ENCODE data around the gene VCL.

The VCL gene

DNA sequence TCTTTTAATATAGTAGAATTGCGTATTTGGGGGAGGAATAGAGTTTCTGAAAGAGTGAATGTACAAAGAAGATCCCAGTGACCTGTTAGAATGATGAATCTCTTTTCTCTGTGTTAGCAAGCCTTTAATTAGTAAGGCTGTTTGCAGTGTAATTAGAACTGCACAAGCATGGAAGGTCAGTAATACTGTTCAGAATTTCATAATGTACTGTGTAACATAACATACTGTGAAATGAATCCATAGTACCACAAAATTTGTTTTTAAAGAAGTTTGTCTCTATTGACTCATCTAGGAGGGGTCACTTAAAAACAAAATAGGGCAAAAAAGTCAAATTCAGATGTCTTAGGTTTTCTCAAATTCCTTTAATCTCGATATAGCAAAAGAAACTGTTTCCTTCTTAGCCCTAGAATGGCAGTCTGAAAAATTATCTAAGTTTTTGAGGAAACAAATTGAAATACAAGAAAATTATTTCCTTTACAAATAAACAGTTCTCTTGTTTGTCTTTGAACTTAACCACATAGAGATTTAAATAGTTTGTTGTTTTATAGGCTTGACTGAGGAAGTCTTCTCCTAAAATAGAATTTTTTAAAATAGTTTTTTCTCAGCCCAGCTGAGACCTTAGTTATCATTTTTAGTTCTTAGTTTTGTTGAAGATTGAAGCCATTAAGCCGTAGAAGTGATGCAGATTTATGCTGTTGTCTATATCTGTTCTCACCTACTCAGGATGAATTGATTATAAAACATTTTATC, 165.6 kb downstream of the VCL start:
- no peak for DNase-seq

DNA sequence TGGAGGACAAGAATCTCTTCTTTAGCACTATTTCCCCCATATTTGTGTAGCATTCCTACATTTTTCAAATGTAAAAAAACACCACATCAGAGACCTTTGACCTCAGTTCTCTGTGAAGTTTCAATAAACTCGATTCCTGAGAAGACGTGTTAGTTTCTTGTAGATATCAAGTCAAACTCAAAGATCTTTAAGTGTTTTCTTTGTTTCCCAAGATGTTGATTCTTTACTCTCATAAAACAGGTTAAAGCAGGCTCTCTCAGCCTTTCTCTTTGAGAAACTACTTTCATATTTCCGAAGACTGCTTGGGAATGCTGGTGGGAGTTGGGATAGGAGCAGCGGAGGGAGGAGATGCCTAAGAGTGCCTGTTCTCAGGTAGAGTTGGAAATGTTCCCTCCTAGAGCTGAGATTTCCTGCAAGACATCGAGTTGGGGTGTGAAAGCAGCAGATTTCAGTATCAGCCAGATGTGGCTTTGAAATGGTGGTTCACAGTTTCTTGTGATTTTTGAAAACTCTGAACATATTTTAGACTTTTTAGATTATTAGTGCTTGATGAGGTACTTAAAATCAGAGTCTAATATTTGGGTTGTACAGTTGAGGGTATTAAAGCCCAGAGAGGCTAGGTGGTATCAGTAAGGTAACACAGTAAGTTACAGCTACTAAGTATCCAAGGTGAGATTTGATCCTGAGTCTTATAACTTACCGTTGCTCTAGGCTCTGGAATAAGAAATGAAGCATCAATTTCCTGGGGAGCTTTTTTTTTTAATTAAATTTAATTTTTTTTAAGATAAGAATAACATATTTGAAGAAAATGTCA, 167.0 kb downstream of the VCL start:
- no peak for DNase-seq

DNA sequence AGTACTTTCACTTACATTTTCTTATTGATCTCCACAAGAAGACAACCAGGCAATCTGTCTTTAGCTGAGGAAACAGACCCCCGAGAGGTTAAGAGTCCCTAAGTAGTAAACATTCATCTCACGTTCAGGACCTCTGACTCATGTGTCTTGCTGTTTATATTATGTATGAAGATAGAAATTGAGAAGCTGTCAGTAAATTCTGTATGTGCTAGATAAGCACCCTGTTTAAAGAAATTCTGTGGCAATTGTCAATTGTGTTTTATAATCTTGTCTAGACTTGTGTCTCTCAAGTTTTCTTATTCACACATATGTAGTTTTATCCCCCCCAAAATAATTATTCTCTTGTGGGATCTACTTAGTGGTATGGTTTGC, 167.6 kb downstream of the VCL start:
- DNase-seq = no peak

- no peak for DNase-seq
Observed at GRCh38 chr10:74167443-74167842, 169.5 kb downstream of the VCL start.

All from NCI-H1694 (cell line).